OCI-LY1 (cell line): ENCODE data around the gene MYO15A.

Experiments
- CTCF ChIP-seq: fragments of 200-600 bp; sonication (generic), shearing (Covaris generic); IDR thresholded peaks from 2 replicates; pipeline ENCODE4 v1.5.1; 2017; ENCODE audit warnings: mild to moderate bottlenecking, antibody characterized with exemption, low read length, moderate library complexity, mixed read lengths
- EZH2 ChIP-seq: fragments of 200-600 bp; sonication (generic), shearing (Covaris generic); IDR thresholded peaks from 2 replicates; pipeline ENCODE4 v1.8.0; 2017; ENCODE audit warnings: borderline replicate concordance, mixed run types, mild to moderate bottlenecking, antibody characterized with exemption, low read length, moderate library complexity, mixed read lengths

- TF ChIP-seq CTCF (no peak), EZH2 (no peak)
These were observed 68.6 kb downstream of the MYO15A start for GRCh38 chr17:18177133-18177532.
